H1 (cell line): ENCODE measurements around the gene RNF44. TPM values are rescaled to one million over a fixed set of nuclear protein-coding genes. Genes with fewer than 3 reads are reported as not detected.
A peak's percentile ranks its signal among the peaks of the same experiment; 100 is the strongest.

Experiments used
- ASH2L ChIP-seq: fragments of 200-600, 300-600 bp; sonication (generic); IDR thresholded peaks from one replicate; pipeline ENCODE4 v1.7.1; 2017; ENCODE audit warnings: low read length
- BRCA1 ChIP-seq: IDR thresholded peaks from 2 replicates; pipeline ENCODE4 v1.6.1; 2012; ENCODE audit warnings: low read depth, low read length, improper control_type of control experiment
- CBX8 ChIP-seq: fragments of 300-800, 300-1000 bp; sonication (generic); IDR thresholded peaks from 2 replicates; pipeline ENCODE4 v1.7.1; 2016; ENCODE audit warnings: low read depth, low read length, borderline replicate concordance
- CHD1 ChIP-seq: IDR thresholded peaks from 2 replicates; pipeline ENCODE4 v1.6.1; 2012; ENCODE audit warnings: low read depth, low read length, improper control_type of control experiment
- CHD2 ChIP-seq: IDR thresholded peaks from 2 replicates; pipeline ENCODE4 v1.6.1; 2012; ENCODE audit warnings: low read length, improper control_type of control experiment
- CREB1 ChIP-seq: IDR thresholded peaks from 2 replicates; pipeline ENCODE4 v1.6.1; 2012; ENCODE audit warnings: inconsistent platforms
- CTBP2 ChIP-seq: IDR thresholded peaks from 2 replicates; pipeline ENCODE4 v1.7.0; 2011; ENCODE audit warnings: borderline replicate concordance, mild to moderate bottlenecking, moderate library complexity, mixed read lengths, low read length; ENCODE audit not compliant: insufficient read depth, insufficient read length
- EGR1 ChIP-seq: IDR thresholded peaks from 2 replicates; pipeline ENCODE4 v1.6.1; 2011; ENCODE audit warnings: low read depth, low read length, borderline replicate concordance
- JUN ChIP-seq: IDR thresholded peaks from 2 replicates; pipeline ENCODE4 v1.6.1; 2011; ENCODE audit warnings: low read depth, mild to moderate bottlenecking, improper control_type of control experiment, low read length
- JUND ChIP-seq: IDR thresholded peaks from 2 replicates; pipeline ENCODE4 v1.6.1; 2011; ENCODE audit warnings: mild to moderate bottlenecking, improper control_type of control experiment, low read length
- KDM4A ChIP-seq: IDR thresholded peaks from one replicate; pipeline ENCODE4 v1.7.1; 2012; ENCODE audit warnings: low read depth, mild to moderate bottlenecking, moderate library complexity, low read length, inconsistent platforms; ENCODE audit not compliant: severe bottlenecking
- KDM5A ChIP-seq: fragments of 200-600 bp; IDR thresholded peaks from 2 replicates; pipeline ENCODE4 v1.7.1; 2012; ENCODE audit warnings: mild to moderate bottlenecking, low read length, inconsistent platforms, mixed read lengths
- MAFK ChIP-seq: IDR thresholded peaks from 2 replicates; pipeline ENCODE4 v1.6.1; 2012; ENCODE audit warnings: low read depth, mild to moderate bottlenecking, improper control_type of control experiment, low read length
- SIRT6 ChIP-seq: IDR thresholded peaks from one replicate; pipeline ENCODE4 v1.7.1; 2012; ENCODE audit warnings: low read length, inconsistent platforms
- SP1 ChIP-seq: IDR thresholded peaks from 2 replicates; pipeline ENCODE4 v1.6.1; 2011; ENCODE audit warnings: low read depth, low read length
- SP4 ChIP-seq: IDR thresholded peaks from 2 replicates; pipeline ENCODE4 v1.6.1; 2012; ENCODE audit warnings: low read length, inconsistent platforms
- TBP ChIP-seq: IDR thresholded peaks from 2 replicates; pipeline ENCODE4 v1.6.1; 2011; ENCODE audit warnings: low read depth, low read length, improper control_type of control experiment
- TCF12 ChIP-seq: IDR thresholded peaks from 2 replicates; pipeline ENCODE4 v1.6.1; 2011; ENCODE audit warnings: low read depth, mild to moderate bottlenecking, low read length
- TEAD4 ChIP-seq: IDR thresholded peaks from 2 replicates; pipeline ENCODE4 v1.6.1; 2012; ENCODE audit warnings: low read depth, low read length, inconsistent platforms, mixed read lengths
- ZNF274 ChIP-seq: IDR thresholded peaks from 2 replicates; pipeline ENCODE4 v1.7.0; 2012; ENCODE audit warnings: low read length, borderline replicate concordance; ENCODE audit errors: extremely low read depth
- polyA plus RNA-seq, 7 experiments: library from polyadenylated mRNA; depleted of rRNA in 3 of 7; stranded (reverse) in 5 of 7; unstranded in 2 of 7; fragments of >200 nt in 5 of 7; fragments of 200-250 nt in 2 of 7; gene quantifications; 1 replicate in 5 of 7; 2 replicates in 1 of 7; 4 replicates in 1 of 7; pipeline versions ENCODE4 v1.2.1 to v1.2.3, GENCODE V29; 2011 to 2013; ENCODE audit warnings: missing spikeins in 2 of 7, mixed read lengths in 2 of 7
- total RNA-seq: library from RNA; stranded (reverse); fragmentation: NEBNext Ultra II Directional; extraction: Animal tissue kit (Norgen Biotek cat#: 25700); gene quantifications from 2 replicates; pipeline ENCODE4 v1.2.1, GENCODE V29; 2021

The RNF44 gene
- total and polyA plus RNA-seq, 2 of the 8 experiments (the other 6 are each of a cell fraction or from before 2014, with no cell fraction given): 54.7 to 164 TPM

GRCh38 chr5:176541338-176542134 lies 4.3 kb upstream of the RNF44 start (continued):
- TF ChIP-seq SP1: no peak
- no peak for TF ChIP-seq CHD2
- TF ChIP-seq TBP: 0 out of 2 replicates have a peak, but pooled peaks have one; percentile 14
- TF ChIP-seq BRCA1: no peak
- TF ChIP-seq ASH2L: peak; percentile 67
- TF ChIP-seq KDM5A: no peak
- no peak for TF ChIP-seq CBX8
- TF ChIP-seq KDM4A: no peak
- no peak for TF ChIP-seq TCF12
- no peak for TF ChIP-seq SIRT6
- no peak for TF ChIP-seq CTBP2
- TF ChIP-seq ZNF274: no peak
- no peak for TF ChIP-seq SP4
- no peak for TF ChIP-seq MAFK
- no peak for TF ChIP-seq EGR1
- TF ChIP-seq CHD1: no peak
- TF ChIP-seq JUND: no peak
- TF ChIP-seq TEAD4: peak; percentile 65
- no peak for TF ChIP-seq JUN
- no peak for TF ChIP-seq CREB1
- TF ChIP-seq, all 59 proteins: peak for 5
